ENCODE data around the gene MUSTN1.

DNA sequence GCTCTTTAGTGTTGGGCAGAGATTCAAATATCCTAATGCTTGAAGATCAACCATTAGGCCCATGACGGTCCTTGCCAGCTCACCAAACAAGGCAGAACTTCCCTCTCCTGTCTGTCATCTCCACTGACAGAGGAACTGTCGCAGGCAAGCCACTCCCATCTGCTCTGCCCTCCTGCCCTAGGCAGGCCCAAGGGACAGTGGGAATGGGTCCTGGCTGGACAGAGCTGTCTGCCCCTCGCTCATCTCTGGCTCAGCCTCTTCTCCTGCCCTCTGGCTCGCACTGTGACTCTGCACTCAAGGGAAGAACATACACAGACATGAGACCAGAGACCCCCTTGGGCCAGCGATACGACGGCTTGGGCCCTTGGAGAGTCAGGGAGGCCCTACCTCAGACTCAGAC, 7.6 kb upstream of the MUSTN1 start:
- TF ChIP-seq, protein P1, sequence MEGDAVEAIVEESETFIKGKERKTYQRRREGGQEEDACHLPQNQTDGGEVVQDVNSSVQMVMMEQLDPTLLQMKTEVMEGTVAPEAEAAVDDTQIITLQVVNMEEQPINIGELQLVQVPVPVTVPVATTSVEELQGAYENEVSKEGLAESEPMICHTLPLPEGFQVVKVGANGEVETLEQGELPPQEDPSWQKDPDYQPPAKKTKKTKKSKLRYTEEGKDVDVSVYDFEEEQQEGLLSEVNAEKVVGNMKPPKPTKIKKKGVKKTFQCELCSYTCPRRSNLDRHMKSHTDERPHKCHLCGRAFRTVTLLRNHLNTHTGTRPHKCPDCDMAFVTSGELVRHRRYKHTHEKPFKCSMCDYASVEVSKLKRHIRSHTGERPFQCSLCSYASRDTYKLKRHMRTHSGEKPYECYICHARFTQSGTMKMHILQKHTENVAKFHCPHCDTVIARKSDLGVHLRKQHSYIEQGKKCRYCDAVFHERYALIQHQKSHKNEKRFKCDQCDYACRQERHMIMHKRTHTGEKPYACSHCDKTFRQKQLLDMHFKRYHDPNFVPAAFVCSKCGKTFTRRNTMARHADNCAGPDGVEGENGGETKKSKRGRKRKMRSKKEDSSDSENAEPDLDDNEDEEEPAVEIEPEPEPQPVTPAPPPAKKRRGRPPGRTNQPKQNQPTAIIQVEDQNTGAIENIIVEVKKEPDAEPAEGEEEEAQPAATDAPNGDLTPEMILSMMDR (IDR thresholded peaks at IDR 0.05; ENCODE audit: low read length) = no peak
- no peak for TF ChIP-seq EZH2 (optimal IDR thresholded peaks at IDR 0.05; ENCODE audit: low read depth, low read length)
